Dermis microvascular lymphatic vessel endothelial cell (primary cell): ENCODE measurements around the gene HPS4. TPM values are rescaled to one million over a fixed set of nuclear protein-coding genes. Genes with fewer than 3 reads are reported as not detected.

Experiments used
- DNase-seq, 2 donors: peaks; one replicate each; pipeline versions ENCODE4 v3.0.0 to v3.0.0-alpha.2; 2010; ENCODE audit warnings: low read depth in 2 of 2
- total RNA-seq: library from RNA; depleted of rRNA; stranded (reverse); fragments of >200 nt; gene quantifications from 2 replicates; pipeline ENCODE4 v1.2.1, GENCODE V29; 2014

HPS4 gene
- total RNA-seq, 1 donor from 2014 or later, result 11.6 TPM

DNA sequence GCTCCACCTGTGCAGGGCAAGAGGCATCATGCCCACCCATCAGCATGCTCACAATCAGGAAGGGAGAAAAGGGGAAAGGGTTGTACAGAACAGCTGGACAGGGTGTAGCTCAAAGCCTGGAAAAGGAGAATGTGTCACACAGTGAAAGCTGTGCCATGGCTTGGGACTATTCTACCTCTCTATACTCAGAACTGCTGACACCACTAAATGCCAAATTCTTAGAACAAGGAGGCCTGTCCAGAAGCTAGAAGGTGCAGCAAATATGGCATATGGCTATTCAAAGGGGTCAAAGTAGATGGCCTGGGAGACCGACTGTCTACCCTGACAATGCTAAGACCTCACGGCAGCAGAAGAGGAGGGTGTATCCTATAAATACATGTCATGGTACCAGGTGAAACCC is 12.8 kb downstream of the HPS4 start:
- no peak for DNase-seq

DNA sequence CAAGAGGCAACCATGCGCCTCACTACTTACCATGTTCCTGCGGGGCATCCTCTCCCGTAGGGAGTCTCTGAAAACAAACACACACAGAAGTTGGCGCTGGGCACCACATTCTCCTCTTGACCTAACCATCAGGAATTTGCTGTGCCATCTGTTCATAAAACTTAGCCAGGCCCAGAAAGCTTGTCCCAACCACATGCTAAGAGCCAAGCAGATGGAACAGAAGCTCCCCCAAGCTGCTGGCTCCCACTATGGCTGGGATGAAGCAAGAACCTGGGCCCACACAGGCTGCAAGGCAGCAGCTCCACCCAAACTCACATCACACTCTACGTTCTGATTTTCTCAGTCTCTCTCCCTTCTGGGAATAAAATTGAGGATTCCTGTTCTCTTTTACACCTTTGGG is 17.4 kb downstream of the HPS4 start:
- DNase-seq, result no peak

DNA sequence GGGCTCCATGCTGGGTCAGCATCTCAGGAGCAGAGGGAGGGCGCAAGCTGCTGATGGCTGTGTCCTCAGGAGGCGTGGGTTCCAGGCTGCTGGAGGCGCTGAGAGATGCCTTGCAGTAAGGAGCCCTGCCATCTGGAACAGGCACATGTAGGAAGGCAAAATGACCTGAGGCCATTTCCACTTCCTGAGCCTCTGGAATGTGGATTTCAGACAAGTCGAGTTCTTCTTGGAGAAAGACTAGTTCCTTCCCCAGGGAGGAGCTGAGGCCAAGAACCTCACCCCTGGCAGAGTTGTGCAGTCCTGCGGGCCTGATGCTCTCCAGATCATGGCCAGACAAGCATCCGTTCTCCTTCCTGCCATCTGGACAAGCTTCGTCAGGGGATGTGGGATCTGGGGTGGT is 19.3 kb downstream of the HPS4 start:
- DNase-seq, result peak in 1 of 2 donors; percentile 37

DNA sequence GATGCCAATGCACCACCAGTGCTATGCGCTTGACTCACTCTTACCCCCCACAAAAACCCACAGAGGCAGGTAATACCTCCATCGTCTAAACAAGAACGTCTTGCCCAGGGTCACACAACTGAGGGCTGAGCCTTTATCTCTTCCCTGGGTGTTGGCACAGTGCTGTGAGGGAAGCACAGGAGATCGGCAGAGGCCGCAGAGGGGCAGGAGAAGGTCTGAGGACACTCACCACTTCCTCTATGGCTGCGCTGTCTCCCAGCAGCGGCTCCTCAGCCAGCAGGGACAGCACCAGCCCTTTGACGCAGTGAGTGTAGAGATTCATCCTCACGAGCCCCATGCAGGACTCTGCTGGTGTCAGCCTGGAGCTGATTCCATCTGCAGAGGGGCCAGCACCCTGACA is 19.9 kb downstream of the HPS4 start:
- no peak for DNase-seq

DNA sequence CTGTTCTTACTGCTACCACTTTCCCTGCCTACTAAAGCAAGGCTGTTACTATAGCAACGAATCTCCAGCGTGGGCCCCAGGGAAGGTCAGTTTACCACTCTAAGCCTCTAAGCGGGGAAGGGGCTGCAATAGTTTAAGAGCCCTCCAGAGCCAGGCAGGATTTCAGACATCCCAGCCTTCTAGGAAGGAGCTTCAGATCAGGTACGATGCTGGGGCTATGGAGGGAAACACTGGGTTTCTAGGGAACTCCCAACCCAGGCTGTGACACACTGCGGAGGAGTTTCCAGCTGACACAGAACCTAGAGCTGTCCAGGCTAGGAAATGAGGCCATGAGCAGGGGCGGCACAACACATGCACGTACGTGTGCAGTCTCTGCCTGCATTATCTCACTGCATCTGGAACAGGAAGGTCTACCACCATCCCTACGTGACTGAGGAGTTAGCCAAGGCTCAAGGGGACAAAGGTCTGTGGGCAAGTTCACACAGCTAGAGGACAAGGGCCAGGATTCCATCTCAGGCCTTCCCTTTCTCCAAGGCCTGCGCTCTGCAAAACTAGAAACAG is 20.4 kb downstream of the HPS4 start:
- DNase-seq, result no peak

DNA sequence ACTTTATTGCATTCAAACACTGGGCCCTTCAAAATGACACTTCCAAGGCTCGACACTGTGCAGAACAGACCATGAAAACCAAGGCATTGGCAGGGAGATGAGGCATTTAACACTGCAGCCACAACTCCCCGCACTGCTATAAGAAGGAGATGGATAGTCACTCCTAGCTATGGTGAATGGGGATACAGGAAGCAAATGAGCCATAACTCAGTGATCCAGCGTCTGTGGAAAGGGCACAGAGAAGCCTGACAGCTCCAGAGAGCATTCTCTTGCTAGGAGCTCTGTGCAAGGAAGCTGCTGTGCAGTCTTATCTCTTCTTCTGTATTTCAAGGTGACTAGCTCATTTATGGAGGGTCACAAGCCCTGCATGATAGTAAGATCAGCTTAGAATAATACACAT is 20.9 kb downstream of the HPS4 start:
- no peak for DNase-seq

DNA sequence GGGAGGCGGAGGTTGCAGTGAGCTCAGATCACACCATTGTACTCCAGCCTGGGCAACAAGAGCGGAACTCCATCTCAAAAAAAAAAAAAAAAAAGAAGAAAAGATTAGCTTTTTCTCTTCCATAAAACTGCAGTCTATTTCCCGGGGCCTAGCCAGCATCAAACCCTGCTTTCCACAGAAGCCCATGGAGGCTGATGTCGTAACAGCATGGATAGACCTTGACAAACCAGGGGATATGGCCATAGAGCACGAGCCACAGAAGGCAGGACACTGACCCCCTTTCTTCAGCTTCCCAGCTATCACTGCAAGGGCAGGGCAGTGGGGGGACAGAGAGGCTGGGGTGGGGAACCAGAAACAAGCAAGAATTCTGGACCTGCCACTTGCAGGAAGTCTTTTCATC is 21.5 kb downstream of the HPS4 start:
- no peak for DNase-seq

DNA sequence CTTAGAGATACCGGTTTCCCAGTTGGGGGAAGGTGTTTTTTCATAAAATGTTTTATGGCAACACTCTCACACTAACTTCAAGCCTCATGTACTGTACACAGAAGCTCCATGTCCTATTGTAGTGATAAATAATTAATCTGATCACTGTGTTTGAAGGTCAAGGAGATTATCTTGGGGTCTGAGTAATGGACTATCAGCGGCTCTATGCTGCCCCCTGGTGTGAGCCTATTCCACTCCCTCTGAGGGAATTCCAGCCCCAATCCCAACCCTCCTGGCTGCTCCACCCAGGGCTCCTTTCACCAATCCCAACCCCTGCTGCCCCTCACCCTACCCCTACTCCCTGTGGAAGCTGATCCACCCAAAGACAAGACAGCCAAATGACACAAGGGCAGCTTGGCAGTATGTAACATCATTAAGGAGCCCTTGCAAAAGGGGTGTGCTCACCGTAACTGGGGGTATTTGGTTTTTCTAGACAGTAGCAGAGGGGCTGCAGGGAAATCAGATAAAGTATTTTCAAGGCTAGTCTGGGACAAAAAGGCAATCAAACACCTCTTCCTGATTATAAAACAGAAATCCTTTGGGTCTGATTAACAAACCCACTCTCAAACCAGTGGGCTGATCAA is 22.3 kb downstream of the HPS4 start:
- DNase-seq, result peak; percentile 10 to 54

DNA sequence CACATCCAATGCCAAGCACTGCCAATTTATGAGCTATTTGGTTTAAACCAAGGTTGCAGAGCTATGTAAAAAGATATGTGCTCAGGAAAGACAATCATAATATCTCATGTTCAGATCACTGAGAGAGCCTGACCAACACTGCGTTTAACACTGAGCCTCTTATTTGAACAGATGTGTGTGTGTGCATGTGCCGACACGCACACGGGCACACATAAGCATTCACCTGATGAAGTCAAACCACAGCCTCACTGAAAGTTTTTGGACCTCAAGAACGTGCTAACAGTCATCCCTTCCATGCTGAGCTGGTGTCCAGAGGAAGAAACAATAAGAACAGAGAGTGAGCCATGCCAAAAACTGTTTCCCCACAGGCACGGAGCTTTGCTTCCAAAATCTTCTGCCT is 23.4 kb downstream of the HPS4 start:
- no peak for DNase-seq

DNA sequence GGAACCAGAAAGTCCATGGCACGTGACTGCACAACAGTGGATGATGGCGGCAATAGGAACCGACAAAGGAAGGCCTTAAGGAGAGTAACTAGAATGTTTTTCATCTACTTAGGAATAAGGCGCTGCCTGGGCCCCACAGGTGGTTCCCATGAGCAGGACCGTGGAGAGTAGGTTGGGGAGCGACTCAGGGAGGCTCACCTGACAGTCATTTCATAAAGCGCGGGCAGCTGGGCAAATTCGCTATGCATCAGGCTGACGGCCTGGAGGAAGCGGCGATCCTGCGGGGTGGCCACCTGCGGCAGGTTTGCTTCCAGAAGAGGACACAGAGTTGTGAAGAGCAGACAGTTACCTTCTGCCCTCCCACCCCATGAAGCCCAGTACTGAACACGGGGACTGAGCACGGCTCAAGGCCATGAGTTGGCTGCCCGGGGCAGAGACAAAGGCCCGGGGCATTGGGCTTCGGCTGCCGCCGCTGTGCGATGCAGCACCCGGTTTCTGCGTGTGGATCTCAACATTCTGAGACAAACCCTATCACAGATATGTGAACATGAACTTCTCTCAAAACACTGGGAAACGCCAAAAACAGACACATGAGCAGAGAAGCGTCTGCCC is 25.8 kb downstream of the HPS4 start:
- DNase-seq, result no peak

DNA sequence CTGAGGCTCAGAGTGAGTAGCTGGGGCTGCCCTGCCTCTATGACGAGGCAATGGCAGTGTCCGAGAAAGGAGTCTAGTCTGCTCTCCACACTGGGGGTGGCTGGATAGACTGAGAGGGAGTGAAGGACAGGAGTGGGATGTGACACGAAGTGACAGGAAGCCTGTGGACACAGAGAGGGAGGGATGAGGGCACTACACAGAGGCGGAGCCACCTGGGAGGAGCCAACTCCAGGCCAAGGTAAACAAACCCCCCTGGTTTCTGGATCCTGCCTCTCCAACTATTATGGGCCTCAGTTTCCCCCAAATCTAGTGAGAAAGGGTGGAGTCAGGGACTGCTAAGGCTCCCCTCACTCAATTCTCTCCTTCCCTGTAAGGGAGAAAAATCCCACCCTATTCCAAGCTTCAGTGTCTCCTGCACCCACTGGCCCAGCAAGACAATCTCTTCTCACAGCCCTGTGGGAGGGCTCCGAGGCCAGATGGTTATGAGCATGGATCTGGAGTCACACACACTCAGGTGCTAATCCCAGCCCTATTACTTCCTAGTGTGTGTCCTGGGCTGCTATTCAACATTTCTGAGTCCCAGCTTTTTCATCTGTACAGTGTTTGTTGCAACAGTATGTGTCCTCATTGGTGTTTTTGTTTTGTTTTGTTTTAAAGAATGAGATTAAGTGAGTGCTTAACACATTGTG is 29.6 kb downstream of the HPS4 start:
- no peak for DNase-seq

DNA sequence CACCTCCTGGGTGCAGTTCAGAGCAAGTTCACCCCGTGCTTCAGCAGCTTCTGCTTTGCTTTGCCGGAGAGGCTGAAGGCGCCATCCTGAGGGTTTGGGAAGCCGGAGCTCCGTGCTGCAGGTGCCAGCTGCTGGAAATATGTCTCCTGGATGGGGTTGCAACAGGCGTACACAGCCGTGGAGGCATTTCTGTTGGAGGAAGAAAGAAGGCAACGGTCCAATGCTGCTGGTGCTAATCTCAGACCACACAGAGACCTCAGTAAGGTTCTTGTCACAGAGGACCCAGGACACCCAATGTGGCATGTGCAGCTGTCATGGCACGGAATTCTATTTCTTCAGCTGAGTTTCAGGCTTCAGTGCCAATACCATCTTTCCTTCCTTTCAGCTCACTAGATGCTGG is 30.4 kb downstream of the HPS4 start:
- DNase-seq, result no peak

DNA sequence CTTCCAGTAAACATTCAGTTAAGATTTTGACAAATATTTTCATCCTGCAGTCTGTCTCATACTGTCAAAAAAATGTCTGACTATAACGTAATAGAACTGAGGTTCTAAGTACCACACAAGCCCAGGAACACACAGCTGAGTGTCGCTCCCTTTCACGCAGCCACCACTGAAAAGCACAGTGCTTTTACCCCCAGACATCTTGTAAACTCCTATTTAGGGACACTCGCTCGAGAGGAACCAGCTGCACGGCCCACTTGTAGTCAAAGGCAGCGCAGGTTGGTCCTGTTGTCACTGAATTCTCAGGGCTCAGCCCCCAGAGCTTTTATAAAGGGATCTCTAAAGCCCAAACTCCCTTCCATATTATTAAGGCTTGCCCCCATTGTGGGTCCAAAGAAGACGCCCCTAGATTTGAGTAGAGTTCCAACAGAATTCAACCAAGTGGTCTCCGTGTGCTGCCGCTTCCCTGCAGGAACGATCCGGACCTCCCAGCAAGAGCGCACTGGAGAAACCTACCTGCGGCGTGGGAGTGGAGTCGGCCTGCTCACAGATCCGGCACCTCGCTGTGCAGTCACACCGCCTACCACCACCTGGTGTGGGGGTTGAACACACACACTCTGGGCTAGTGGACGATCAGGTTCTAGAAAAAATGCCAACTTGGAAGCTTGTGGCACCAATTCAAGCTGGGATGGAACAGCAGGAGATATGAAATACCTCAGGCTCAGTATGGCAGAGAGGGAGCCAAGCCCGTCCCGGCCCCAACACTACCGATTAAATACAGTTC is 31.2 kb downstream of the HPS4 start:
- no peak for DNase-seq

DNA sequence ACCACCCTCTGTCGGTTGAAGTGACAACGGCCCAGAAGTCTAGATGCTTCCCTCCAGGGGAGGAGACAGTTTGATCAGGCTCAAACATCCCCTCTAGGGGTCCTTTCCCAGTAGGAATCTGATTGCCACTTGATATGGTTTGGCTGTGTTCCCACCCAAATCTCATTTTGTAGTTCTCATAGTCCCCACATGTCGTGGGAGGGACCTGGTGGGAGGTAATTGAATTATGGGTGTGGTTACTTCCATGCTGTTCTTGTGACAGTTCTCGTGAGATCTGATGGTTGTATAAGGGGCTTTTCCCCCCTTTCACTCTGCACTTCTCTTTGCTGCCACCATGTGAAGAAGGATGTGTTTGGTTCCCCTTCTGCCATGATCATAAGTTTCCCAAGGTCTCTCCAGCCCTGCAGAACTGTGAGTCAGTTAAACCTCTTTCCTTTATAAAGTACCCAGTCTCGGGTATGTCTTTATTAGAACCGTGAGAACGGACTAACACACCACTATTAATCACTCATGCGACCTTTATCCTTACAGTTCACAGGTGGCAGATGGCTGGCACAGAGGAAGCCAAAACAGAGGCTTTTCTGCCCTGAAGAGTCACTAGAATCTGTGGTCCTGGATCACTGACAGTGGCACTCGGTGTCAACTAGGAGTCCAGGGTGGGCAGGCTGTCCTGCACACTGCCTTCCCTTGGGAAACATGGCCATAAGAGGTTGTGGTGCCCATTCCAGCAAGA is 33.0 kb downstream of the HPS4 start:
- no peak for DNase-seq

DNA sequence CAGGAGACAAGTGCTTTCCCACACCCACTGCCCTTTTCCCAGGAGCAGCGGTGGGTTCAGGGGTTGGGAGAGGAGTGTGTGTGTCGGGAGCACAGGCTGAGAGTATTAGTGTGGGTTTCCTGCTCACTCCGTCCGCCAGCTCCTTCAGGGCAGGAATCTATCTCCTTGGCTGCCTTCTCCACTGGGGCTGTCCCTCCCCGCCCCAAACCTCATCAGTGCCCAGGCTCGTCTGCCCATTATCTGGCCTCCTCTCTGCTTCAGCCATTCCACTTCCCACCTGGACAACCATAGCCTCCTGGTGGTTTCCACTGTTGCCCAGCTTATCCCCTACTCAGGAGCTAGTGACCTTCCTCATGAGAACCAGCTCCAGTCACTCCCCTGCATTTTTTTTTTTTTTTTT is 34.6 kb downstream of the HPS4 start:
- no peak for DNase-seq

DNA sequence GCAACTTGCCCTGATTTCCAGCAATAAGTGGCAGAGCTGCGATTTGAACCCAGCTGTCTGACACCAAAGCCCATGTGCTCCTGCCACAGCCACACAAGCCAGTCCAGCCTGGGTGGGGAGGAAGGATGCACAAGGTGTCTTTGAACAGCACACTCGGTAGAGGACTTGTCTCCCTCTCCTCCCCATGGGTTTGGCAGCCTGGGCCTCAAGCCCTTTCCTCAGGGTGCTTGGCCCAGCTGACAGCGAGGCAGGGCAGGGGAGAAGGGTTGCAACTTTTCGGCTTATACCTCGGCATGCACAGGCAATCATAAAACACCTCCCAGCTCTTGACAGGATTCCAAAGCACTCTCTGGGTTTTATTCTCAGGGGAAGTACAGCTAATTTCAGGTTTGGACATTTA is 35.2 kb downstream of the HPS4 start:
- no peak for DNase-seq

DNA sequence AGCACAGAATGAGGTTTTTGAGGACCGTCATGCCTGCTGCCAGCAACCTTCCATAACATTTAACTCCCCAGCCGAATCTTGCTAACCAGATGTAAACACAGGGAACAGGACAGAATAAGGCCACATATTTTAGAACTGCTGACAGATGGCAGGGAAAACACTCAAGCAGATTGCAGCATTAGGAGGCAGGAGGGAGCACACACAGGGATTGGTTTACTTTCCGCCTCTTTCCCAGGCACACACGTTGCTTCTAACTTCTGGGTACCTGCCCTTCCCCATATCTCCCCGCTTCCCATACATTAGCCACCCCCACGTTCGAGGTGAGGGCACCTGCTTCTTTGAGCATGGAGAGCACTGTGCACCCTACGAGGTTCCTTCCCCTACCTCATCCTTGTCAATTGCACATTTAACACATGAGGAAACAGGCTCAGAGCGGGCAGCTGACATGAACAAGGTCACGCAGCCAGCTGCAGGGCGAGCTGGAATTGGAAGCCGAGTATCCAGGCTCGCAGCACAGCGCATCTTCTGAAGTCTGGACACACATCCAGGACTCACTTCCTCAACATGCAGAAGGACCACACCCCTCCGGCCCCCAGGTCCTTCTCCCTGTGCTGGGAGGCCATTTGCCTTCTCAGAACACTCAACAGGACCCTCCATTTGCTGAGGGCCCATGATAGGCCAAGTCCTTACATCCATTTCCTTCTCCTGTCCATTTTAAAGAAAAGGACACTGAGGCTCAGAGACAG is 35.8 kb downstream of the HPS4 start:
- DNase-seq, result no peak

DNA sequence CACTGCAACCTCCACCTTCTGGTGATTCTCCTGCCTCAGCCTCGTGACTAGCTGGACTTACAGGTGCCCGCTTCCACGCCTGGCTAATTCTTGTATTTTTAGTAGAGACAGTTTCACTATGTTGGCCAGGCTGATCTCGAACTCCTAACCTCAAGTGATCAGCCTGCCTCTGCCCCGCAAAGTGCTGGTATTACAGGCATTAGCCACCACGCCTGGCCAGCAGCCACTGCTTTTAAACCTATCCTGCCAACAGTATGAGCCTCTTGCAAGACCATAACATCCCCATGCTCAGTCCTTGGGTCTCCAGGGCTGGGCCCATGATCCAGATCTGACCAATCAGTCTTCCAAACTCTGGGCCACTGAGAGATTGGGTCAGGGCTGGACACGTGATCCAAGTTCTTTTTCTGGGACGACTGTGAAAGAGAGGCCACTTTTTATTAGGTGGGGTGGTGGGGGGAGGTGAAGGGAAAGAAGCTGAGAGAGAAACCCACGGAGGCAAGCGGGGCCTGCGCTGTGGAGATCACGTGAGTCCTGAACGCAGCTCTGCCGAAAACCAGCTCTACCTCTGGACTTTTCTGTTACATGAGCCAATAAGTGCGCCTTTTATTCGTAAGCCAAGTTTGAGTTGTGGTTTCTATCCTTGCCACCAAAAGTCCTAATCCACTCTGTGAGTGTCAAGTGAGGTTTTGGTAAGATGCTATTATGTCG is 36.6 kb downstream of the HPS4 start:
- DNase-seq, result no peak

DNA sequence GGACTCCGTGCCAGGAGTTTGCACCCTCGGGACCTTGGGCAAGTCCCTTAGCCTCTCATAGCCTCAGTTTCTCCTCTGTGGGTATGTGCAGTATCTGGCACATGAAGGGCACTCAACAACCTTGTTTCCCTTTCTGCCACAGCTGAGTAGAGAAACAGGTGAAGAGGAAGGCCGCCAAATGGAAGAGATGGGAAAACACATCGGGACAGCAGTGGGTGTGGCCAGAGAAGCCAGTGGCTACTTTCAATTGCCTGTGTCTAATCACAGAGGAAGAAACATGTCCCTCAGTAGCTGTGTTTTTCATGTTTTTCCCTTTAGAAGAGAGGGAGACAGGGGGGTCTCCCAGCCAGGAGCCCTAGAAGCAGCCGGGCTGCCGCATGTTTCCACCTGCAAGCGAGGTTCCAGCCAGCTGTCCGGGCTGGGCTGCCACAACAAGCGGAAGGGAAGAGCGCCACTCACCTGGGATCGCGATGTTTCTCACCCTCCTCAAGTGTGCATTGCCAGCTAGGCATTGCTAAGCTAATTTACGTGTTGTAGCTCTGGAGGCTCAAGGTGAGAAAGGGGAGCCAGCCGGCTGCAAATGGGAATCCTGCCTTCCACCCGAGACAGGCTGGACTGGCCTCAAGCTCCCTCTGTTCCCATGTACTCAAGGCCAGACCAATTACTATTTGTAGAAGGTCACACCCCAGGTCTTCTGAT is 37.9 kb downstream of the HPS4 start:
- no peak for DNase-seq
